Hepatocyte (in vitro differentiated cells): ENCODE measurements around the gene NTSR1. TPM values are rescaled to one million over a fixed set of nuclear protein-coding genes. Genes with fewer than 3 reads are reported as not detected.

ENCODE experiments used
- DNase-seq: peaks from one replicate; pipeline ENCODE4 v3.0.0-alpha.2; 2016; ENCODE audit warnings: low spot score
- H2AFZ ChIP-seq: fragments of 200-600 bp; sonication (generic); 2 replicates; pipeline ENCODE4 v1.6.0; 2016; ENCODE audit warnings: antibody characterized with exemption, mild to moderate bottlenecking
- H3K27ac ChIP-seq: fragments of 200-600 bp; sonication (generic); 2 replicates; pipeline ENCODE4 v1.5.1; 2016; ENCODE audit warnings: mild to moderate bottlenecking
- H3K27me3 ChIP-seq: fragments of 200-600 bp; sonication (generic); 2 replicates; pipeline ENCODE4 v1.6.1; 2016
- H3K36me3 ChIP-seq: fragments of 200-600 bp; sonication (generic); replicated peaks from 2 replicates; pipeline ENCODE4 v1.5.1; 2016; ENCODE audit warnings: low read depth; ENCODE audit not compliant: insufficient read depth
- H3K4me1 ChIP-seq: fragments of 200-600 bp; sonication (generic); 2 replicates; pipeline ENCODE4 v1.5.1; 2016; ENCODE audit warnings: mild to moderate bottlenecking, moderate library complexity; ENCODE audit not compliant: insufficient read depth
- H3K4me2 ChIP-seq: fragments of 200-600 bp; sonication (generic); 2 replicates; pipeline ENCODE4 v1.6.0; 2016
- H3K4me3 ChIP-seq: fragments of 200-600 bp; sonication (generic); 2 replicates; pipeline ENCODE4 v1.5.1; 2016; ENCODE audit warnings: mild to moderate bottlenecking
- H3K79me2 ChIP-seq: fragments of 200-600 bp; sonication (generic); 2 replicates; pipeline ENCODE4 v1.6.0; 2017; ENCODE audit warnings: mild to moderate bottlenecking
- H3K9me2 ChIP-seq: fragments of 200-600 bp; sonication (generic); replicated peaks from 2 replicates; pipeline ENCODE4 v1.6.0; 2017; ENCODE audit warnings: mild to moderate bottlenecking; ENCODE audit not compliant: insufficient read depth
- H3K9me3 ChIP-seq: fragments of 200-600 bp; sonication (generic); 2 replicates; pipeline ENCODE4 v1.5.1; 2016; ENCODE audit warnings: low read depth, mild to moderate bottlenecking
- H4K20me1 ChIP-seq: fragments of 200-600 bp; sonication (generic); 2 replicates; pipeline ENCODE4 v1.6.0; 2016; ENCODE audit warnings: mild to moderate bottlenecking; ENCODE audit not compliant: insufficient read depth, poor library complexity, severe bottlenecking
- CTCF ChIP-seq: fragments of 200-600 bp; sonication (generic); IDR thresholded peaks from 2 replicates; pipeline ENCODE4 v1.5.1; 2016; ENCODE audit warnings: antibody characterized with exemption, mild to moderate bottlenecking; ENCODE audit not compliant: poor library complexity
- EZH2 ChIP-seq: fragments of 200-600 bp; sonication (generic); IDR thresholded peaks from 2 replicates; pipeline ENCODE4 v1.6.1; 2016; ENCODE audit warnings: antibody characterized with exemption, mild to moderate bottlenecking, borderline replicate concordance
- EZH2phosphoT487 ChIP-seq: fragments of 200-600 bp; sonication (generic); IDR thresholded peaks from one replicate; pipeline ENCODE4 v1.6.1; 2018; ENCODE audit warnings: antibody characterized with exemption, mild to moderate bottlenecking, low read depth, moderate library complexity; ENCODE audit not compliant: unreplicated experiment, severe bottlenecking
- WGBS: methylation state at CpG from one replicate; pipeline ENCODE4 v1.1.6; 2016; ENCODE audit warnings: low lambda C conversion rate; ENCODE audit errors: missing lambda C conversion rate; 5-methylcytosine and 5-hydroxymethylcytosine counted together
- polyA plus RNA-seq: library from polyadenylated mRNA; unstranded; fragments of >200 nt; fragmentation: Nextera tagmentation; extraction: Ambion mirVana; gene quantifications from 2 replicates; pipeline ENCODE4 v1.2.1, GENCODE V29; 2016
- total RNA-seq: library from RNA; depleted of rRNA; stranded (reverse); fragments of >200 nt; gene quantifications from 2 replicates; pipeline ENCODE4 v1.2.3, GENCODE V29; 2014

The NTSR1 gene
- total and polyA plus RNA-seq, 2 experiments from 2014 or later = 0.37 TPM; not detected in 1

- H3K4me3 ChIP-seq = no peak overlapping the region
- DNase-seq = no peak
- 80% methylated on average over 15 of the region's 23 CpGs for WGBS
- H3K27me3 ChIP-seq = peaks cover 43% of the 10 kb centered on the region
- H4K20me1 ChIP-seq = no peaks in the 10 kb centered on the region
- H3K27ac ChIP-seq = no peak overlapping the region
- H3K79me2 ChIP-seq = no peaks in the 10 kb centered on the region
- H3K4me2 ChIP-seq = no peak overlapping the region
- no peaks in the 10 kb centered on the region for H3K9me2 ChIP-seq
- no peak overlapping the region for H2AFZ ChIP-seq
- H3K36me3 ChIP-seq = no peaks in the 10 kb centered on the region
- no peaks in the 10 kb centered on the region for H3K4me1 ChIP-seq
- no peaks in the 10 kb centered on the region for H3K9me3 ChIP-seq
- TF ChIP-seq EZH2phosphoT487 (no peak), CTCF (no peak), EZH2 (no peak)
These were observed 2.5 kb downstream of the NTSR1 start for GRCh38 chr20:62710886-62711702.

DNA sequence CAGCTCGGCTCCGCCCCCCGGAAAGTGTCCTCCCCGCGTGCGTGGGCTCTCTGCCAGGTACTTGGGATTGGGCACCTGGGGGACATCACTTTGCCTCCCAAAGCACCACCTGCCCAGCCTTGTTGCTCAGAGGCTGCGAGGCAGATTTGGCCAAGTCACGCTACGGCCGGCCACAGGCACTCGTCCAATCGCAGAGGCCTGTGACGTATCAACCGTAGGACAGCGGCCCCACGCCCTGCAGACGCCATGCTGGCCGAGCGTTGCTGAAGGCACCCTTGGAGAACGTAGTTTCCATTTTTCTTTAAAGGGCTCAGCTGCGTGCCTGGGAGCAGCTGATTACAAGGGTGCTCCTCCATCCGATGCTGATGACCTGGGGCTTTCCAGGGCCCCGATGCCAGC is 3.1 kb downstream of the NTSR1 start:
- TF ChIP-seq EZH2 (no peak), EZH2phosphoT487 (no peak), CTCF (no peak)
- no peak for DNase-seq
- no peaks in the 10 kb centered on the region for H3K9me3 ChIP-seq
- H4K20me1 ChIP-seq = no peaks in the 10 kb centered on the region
- no peaks in the 10 kb centered on the region for H3K4me1 ChIP-seq
- 81% methylated on average over 23 of the region's 23 CpGs for WGBS
- H3K27ac ChIP-seq = no peak overlapping the region
- H3K4me3 ChIP-seq = no peak overlapping the region
- no peak overlapping the region for H2AFZ ChIP-seq
- H3K79me2 ChIP-seq = no peaks in the 10 kb centered on the region
- H3K9me2 ChIP-seq = no peaks in the 10 kb centered on the region
- peaks cover 43% of the 10 kb centered on the region for H3K27me3 ChIP-seq
- no peak overlapping the region for H3K4me2 ChIP-seq
- no peaks in the 10 kb centered on the region for H3K36me3 ChIP-seq

DNA sequence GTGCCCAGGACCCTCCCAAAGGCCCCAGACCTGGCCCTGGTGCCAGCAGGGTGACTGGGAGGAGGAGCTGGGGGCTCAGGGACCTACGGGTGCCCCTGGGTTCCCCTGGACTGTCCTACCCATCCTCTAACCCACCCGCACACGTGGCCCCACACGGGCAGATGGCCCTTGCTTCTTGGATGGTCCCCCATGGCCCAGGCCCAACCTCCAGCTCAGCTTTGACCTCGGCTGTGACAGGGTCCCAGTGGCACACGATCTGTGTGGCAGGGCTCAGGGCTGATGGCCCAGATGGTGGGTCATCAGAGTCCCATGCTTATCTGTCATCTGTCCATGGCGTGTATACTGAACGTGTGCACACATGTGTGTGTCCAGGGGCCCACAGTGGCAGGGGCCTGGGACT is 4.0 kb downstream of the NTSR1 start:
- WGBS = 89% methylated on average over 8 of the region's 8 CpGs
- no peaks in the 10 kb centered on the region for H4K20me1 ChIP-seq
- H3K36me3 ChIP-seq = no peaks in the 10 kb centered on the region
- H2AFZ ChIP-seq = no peak overlapping the region
- TF ChIP-seq EZH2phosphoT487 = no peak
- no peak for TF ChIP-seq EZH2
- TF ChIP-seq CTCF = no peak
- no peak overlapping the region for H3K4me2 ChIP-seq
- no peaks in the 10 kb centered on the region for H3K79me2 ChIP-seq
- H3K27ac ChIP-seq = no peak overlapping the region
- H3K4me3 ChIP-seq = no peak overlapping the region
- H3K4me1 ChIP-seq = no peaks in the 10 kb centered on the region
- no peaks in the 10 kb centered on the region for H3K9me3 ChIP-seq
- DNase-seq = no peak
- H3K27me3 ChIP-seq = peaks cover 35% of the 10 kb centered on the region
- H3K9me2 ChIP-seq = no peaks in the 10 kb centered on the region
